HEK293 (cell line): ENCODE measurements around the gene DOK1.

Source experiments
- CTCF ChIA-PET: fragments of 350-600 bp; formaldehyde crosslinking; extraction: SDS; loops from one replicate; lab custom pipeline; 2021; ENCODE audit warnings: antibody characterized with exemption; lab: Yijun Ruan, JAX
- POLR2A ChIA-PET: fragments of 300-600 bp; formaldehyde crosslinking; extraction: SDS; loops from one replicate; lab custom pipeline; 2020; ENCODE audit warnings: antibody characterized with exemption, inconsistent platforms; lab: Yijun Ruan, JAX
- H3K27ac ChIP-seq: fragments of 200-500 bp; sonication (Bioruptor generic); 2 replicates; pipeline ENCODE4 v1.5.1; 2014; ENCODE audit warnings: low read depth, low read length, control low read depth, inconsistent platforms; ENCODE audit errors: extremely low read depth
- H3K36me3 ChIP-seq, 2 experiments: fragments of 200-500 bp in 1 of 2; sonication (Bioruptor generic) in 1 of 2; 1 replicate in 1 of 2; 2 replicates in 1 of 2; pipeline ENCODE4 v1.5.1; 2014 to 2017; ENCODE audit warnings: inconsistent platforms in 2 of 2, low read length in 2 of 2; ENCODE audit not compliant: control insufficient read depth in 2 of 2, insufficient read depth in 1 of 2
- H3K4me1 ChIP-seq: fragments of 200-500 bp; sonication (Bioruptor generic); 2 replicates; pipeline ENCODE4 v1.5.1; 2014; ENCODE audit warnings: mild to moderate bottlenecking, low read length, inconsistent platforms; ENCODE audit not compliant: control insufficient read depth, insufficient read depth
- H3K4me3 ChIP-seq: 2 replicates; pipeline ENCODE4 v1.5.1; 2011; ENCODE audit warnings: low read depth, mild to moderate bottlenecking, control low read depth, low read length, moderate library complexity
- H3K9me3 ChIP-seq: fragments of 200-500 bp; sonication (Bioruptor generic); 2 replicates; pipeline ENCODE4 v1.5.1; 2014; ENCODE audit warnings: low read depth, low read length, inconsistent platforms; ENCODE audit not compliant: control insufficient read depth, insufficient read depth
- KLF10 ChIP-seq: fragments of 450-650 bp; IDR thresholded peaks from 2 replicates; pipeline ENCODE4 v1.5.1; 2018; ENCODE audit warnings: missing biosample characterization, mild to moderate bottlenecking, missing genetic modification characterization
- OSR2 ChIP-seq: fragments of 450-650 bp; formaldehyde crosslinking; IDR thresholded peaks from 2 replicates; pipeline ENCODE4 v1.5.1; 2016; ENCODE audit warnings: missing biosample characterization, missing genetic modification characterization
- PBX3 ChIP-seq: sonication (generic); formaldehyde crosslinking; IDR thresholded peaks from 2 replicates; pipeline ENCODE4 v1.8.1; 2022; ENCODE audit warnings: mild to moderate bottlenecking, moderate library complexity, missing genetic modification reagents
- PRDM1 ChIP-seq: fragments of 450-650 bp; formaldehyde crosslinking; IDR thresholded peaks from 2 replicates; pipeline ENCODE4; 2016; ENCODE audit warnings: missing biosample characterization, missing genetic modification characterization
- RBAK ChIP-seq: fragments of 450-650 bp; formaldehyde crosslinking; IDR thresholded peaks from 2 replicates; pipeline ENCODE4 v1.5.1; 2016; ENCODE audit warnings: missing biosample characterization, missing genetic modification characterization
- ZBTB17 ChIP-seq: fragments of 450-650 bp; formaldehyde crosslinking; IDR thresholded peaks from 2 replicates; pipeline ENCODE4 v1.5.1; 2016; ENCODE audit warnings: missing biosample characterization, missing genetic modification characterization
- ZBTB7A ChIP-seq: fragments of 450-650 bp; formaldehyde crosslinking; IDR thresholded peaks from 2 replicates; pipeline ENCODE4 v1.5.1; 2016; ENCODE audit warnings: low read depth, missing biosample characterization, missing genetic modification characterization
- ZIC2 ChIP-seq: fragments of 450-650 bp; formaldehyde crosslinking; IDR thresholded peaks from 2 replicates; pipeline ENCODE4 v1.5.1; 2016; ENCODE audit warnings: missing biosample characterization, missing genetic modification characterization
- ZNF157 ChIP-seq: fragments of 450-650 bp; formaldehyde crosslinking; IDR thresholded peaks from 2 replicates; pipeline ENCODE4 v1.5.1; 2016; ENCODE audit warnings: missing biosample characterization, missing genetic modification characterization
- ZNF24 ChIP-seq: fragments of 450-650 bp; formaldehyde crosslinking; IDR thresholded peaks from 2 replicates; pipeline ENCODE4 v1.5.1; 2016; ENCODE audit warnings: missing biosample characterization, missing genetic modification characterization
- ZNF391 ChIP-seq: fragments of 450-650 bp; formaldehyde crosslinking; IDR thresholded peaks from 2 replicates; pipeline ENCODE4 v1.5.1; 2016; ENCODE audit warnings: low read depth, missing biosample characterization, missing genetic modification characterization, borderline replicate concordance
- ZNF394 ChIP-seq: fragments of 450-650 bp; formaldehyde crosslinking; IDR thresholded peaks from 2 replicates; pipeline ENCODE4 v1.5.1; 2016; ENCODE audit warnings: missing biosample characterization, missing genetic modification characterization, mild to moderate bottlenecking, moderate library complexity, borderline replicate concordance
- ZNF501 ChIP-seq: fragments of 450-650 bp; formaldehyde crosslinking; IDR thresholded peaks from 2 replicates; pipeline ENCODE4 v1.5.1; 2016; ENCODE audit warnings: missing biosample characterization, missing genetic modification characterization
- ZNF560 ChIP-seq: fragments of 450-650 bp; formaldehyde crosslinking; IDR thresholded peaks from 2 replicates; pipeline ENCODE4 v1.5.1; 2017; ENCODE audit warnings: missing biosample characterization, missing genetic modification characterization, borderline replicate concordance
- ZNF596 ChIP-seq: fragments of 450-650 bp; IDR thresholded peaks from 2 replicates; pipeline ENCODE4 v1.5.0; 2018; ENCODE audit warnings: missing biosample characterization, mild to moderate bottlenecking, missing genetic modification characterization, moderate library complexity
- ZNF658 ChIP-seq: fragments of 450-650 bp; formaldehyde crosslinking; IDR thresholded peaks from 2 replicates; pipeline ENCODE4; 2016; ENCODE audit warnings: missing biosample characterization, missing genetic modification characterization
- ZNF785 ChIP-seq: fragments of 450-650 bp; formaldehyde crosslinking; IDR thresholded peaks from 2 replicates; pipeline ENCODE4 v1.5.1; 2016; ENCODE audit warnings: missing biosample characterization, missing genetic modification characterization

Gene DOK1

GRCh38 chr2:74596584-74596983 is 42.1 kb downstream of the DOK1 start:
- CTCF ChIA-PET = interaction anchor here (0.6 to 3.3 kb wide), 3 partner anchors 10 to 114 kb away, joined by 3 to 12 read pairs (median 3); partner anchors contain the start of genes CCDC142 and TTC31
- POLR2A ChIA-PET = no interaction called here
- H3K4me1 ChIP-seq = peaks cover 7% of the 10 kb centered on the region; the same call in 1 of the 2 replicates
- TF ChIP-seq PRDM1 = no peak
- TF ChIP-seq, all 188 proteins: peak for 0
- no peaks in the 10 kb centered on the region for H3K9me3 ChIP-seq
- H3K4me3 ChIP-seq = no peak overlapping the region
- no peak overlapping the region for H3K27ac ChIP-seq
- H3K36me3 ChIP-seq = no peaks in the 10 kb centered on the region

GRCh38 chr2:74597410-74597809 is 42.9 kb downstream of the DOK1 start:
- ChIA-PET POLR2A (interaction anchor here (0.6 kb wide), 1 partner anchor 67 kb away, joined by 4 read pairs; no protein-coding TSS in a partner anchor), CTCF (interaction anchor here (0.8 to 3.3 kb wide), 5 partner anchors 11 to 278 kb away, joined by 3 to 12 read pairs (median 3); partner anchors contain the start of genes CCDC142 and TTC31)
- H3K4me1 ChIP-seq = peaks cover 7% of the 10 kb centered on the region; the same call in 1 of the 2 replicates

GRCh38 chr2:74599676-74600075 is 45.2 kb downstream of the DOK1 start:
- ChIA-PET POLR2A (no interaction called here), CTCF (interaction anchor here (1.0 kb wide), 1 partner anchor 157 kb away, joined by 3 read pairs; no protein-coding TSS in a partner anchor)
- Histone ChIP-seq H3K4me1 (peaks cover 10% of the 10 kb centered on the region; the same call in 1 of the 2 replicates), H3K9me3 (no peaks in the 10 kb centered on the region), H3K4me3 (no peak overlapping the region), H3K36me3 (no peaks in the 10 kb centered on the region), H3K27ac (no peak overlapping the region)
- TF ChIP-seq ZNF785 (tag by site-specific recombination) (no peak), ZNF391 (tag by site-specific recombination) (no peak), ZIC2 (tag by site-specific recombination) (no peak), ZNF24 (tag by site-specific recombination) (no peak), ZNF501 (no peak), ZBTB7A (tag by site-specific recombination) (no peak), ZNF560 (tag by site-specific recombination) (no peak), ZNF394 (tag by site-specific recombination) (no peak), ZNF596 (tag by site-specific recombination) (no peak), OSR2 (tag by site-specific recombination) (no peak), ZNF157 (no peak)

More at GRCh38 chr2:74597410-74597809, 42.9 kb downstream of the DOK1 start:
- no peak overlapping the region for H3K27ac ChIP-seq
- no peaks in the 10 kb centered on the region for H3K36me3 ChIP-seq
- H3K4me3 ChIP-seq = no peak overlapping the region
- TF ChIP-seq OSR2 (tag by site-specific recombination) (0 out of 2 replicates have a peak, but pooled peaks have one; percentile 12), RBAK (tag by site-specific recombination) (no peak), ZBTB17 (0 out of 2 replicates have a peak, but pooled peaks have one; percentile 41), PBX3 (CRISPR knock-in tag) (no peak)
- no peaks in the 10 kb centered on the region for H3K9me3 ChIP-seq

- H3K36me3 ChIP-seq = no peaks in the 10 kb centered on the region
- TF ChIP-seq PRDM1 (peak; percentile 38; the same call in 1 of the 2 replicates), KLF10 (tag by site-specific recombination) (no peak), ZNF658 (tag by site-specific recombination) (no peak), OSR2 (tag by site-specific recombination) (0 out of 2 replicates have a peak, but pooled peaks have one; percentile 11)
- POLR2A ChIA-PET = interaction anchor here (0.6 kb wide), 1 partner anchor 8 kb away, joined by 3 read pairs; no protein-coding TSS in a partner anchor
- no peak overlapping the region for H3K27ac ChIP-seq
- H3K4me1 ChIP-seq = 0 out of 2 replicates have a peak, but pooled peaks cover 4% of the 10 kb centered on the region
- no peaks in the 10 kb centered on the region for H3K9me3 ChIP-seq
- CTCF ChIA-PET = interaction anchor here (0.6 to 3.0 kb wide), 4 partner anchors 15 to 781 kb away, joined by 3 to 13 read pairs (median 6); no protein-coding TSS in a partner anchor
- no peak overlapping the region for H3K4me3 ChIP-seq
Observed at GRCh38 chr2:74602586-74603281, 48.2 kb downstream of the DOK1 start.
